Right lobe of liver (tissue), 4 donors: Measurements from ENCODE around the gene KRT7.

Experiments
- POLR2A ChIP-seq: fragments of 450-650 bp; IDR thresholded peaks from one replicate; pipeline ENCODE4 v1.6.1; 2017; ENCODE audit warnings: antibody characterized with exemption, mild to moderate bottlenecking
- TF ChIP-seq, protein P1 (sequence below), 4 donors: fragments of 200-600 bp in 3 of 4; fragments of 450-650 bp in 1 of 4; IDR thresholded peaks; one replicate each; pipeline versions ENCODE4 v1.5.1 to v1.8.0; 2016 to 2022; ENCODE audit warnings: antibody characterized with exemption in 4 of 4, mild to moderate bottlenecking in 2 of 4
- donor health status: DM: no; HTN: no; CAD: no.
- donor health status: DM: no; HTN: no; CAD: no.
- donor health status: DM: no; HTN: yes; CAD: no.

- TF ChIP-seq POLR2A: no peak
- TF ChIP-seq, protein P1, sequence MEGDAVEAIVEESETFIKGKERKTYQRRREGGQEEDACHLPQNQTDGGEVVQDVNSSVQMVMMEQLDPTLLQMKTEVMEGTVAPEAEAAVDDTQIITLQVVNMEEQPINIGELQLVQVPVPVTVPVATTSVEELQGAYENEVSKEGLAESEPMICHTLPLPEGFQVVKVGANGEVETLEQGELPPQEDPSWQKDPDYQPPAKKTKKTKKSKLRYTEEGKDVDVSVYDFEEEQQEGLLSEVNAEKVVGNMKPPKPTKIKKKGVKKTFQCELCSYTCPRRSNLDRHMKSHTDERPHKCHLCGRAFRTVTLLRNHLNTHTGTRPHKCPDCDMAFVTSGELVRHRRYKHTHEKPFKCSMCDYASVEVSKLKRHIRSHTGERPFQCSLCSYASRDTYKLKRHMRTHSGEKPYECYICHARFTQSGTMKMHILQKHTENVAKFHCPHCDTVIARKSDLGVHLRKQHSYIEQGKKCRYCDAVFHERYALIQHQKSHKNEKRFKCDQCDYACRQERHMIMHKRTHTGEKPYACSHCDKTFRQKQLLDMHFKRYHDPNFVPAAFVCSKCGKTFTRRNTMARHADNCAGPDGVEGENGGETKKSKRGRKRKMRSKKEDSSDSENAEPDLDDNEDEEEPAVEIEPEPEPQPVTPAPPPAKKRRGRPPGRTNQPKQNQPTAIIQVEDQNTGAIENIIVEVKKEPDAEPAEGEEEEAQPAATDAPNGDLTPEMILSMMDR (IDR thresholded peaks at IDR 0.05): no peak
These were observed 47.6 kb upstream of the KRT7 start for GRCh38 chr12:52185400-52185967.
